PFSK-1 (cell line): ENCODE results near the gene KTN1.

ENCODE experiments used
- FOXP2 ChIP-seq: optimal IDR thresholded peaks from 2 replicates; pipeline ENCODE3; 2011; ENCODE audit warnings: borderline replicate concordance, control low read depth, inconsistent platforms; ENCODE audit not compliant: insufficient read depth; ENCODE audit errors: extremely low read length, extremely low read depth
- POLR2AphosphoS5 ChIP-seq: IDR thresholded peaks from 2 replicates; pipeline ENCODE4 v1.6.1; 2012; ENCODE audit warnings: low read depth, mild to moderate bottlenecking, control low read depth, low read length, moderate library complexity
- REST ChIP-seq, 2 experiments: IDR thresholded peaks; 2 replicates each; pipeline versions ENCODE4 v1.6.1 to v1.8.0; 2011 to 2012; ENCODE audit warnings: low read depth in 2 of 2, low read length in 2 of 2, control low read depth in 1 of 2, inconsistent platforms in 1 of 2, mild to moderate bottlenecking in 1 of 2, moderate library complexity in 1 of 2; ENCODE audit not compliant: insufficient read depth in 1 of 2
- SIN3A ChIP-seq: IDR thresholded peaks from 2 replicates; pipeline ENCODE4 v1.6.1; 2012; ENCODE audit warnings: mild to moderate bottlenecking, low read length, moderate library complexity, borderline replicate concordance; ENCODE audit not compliant: insufficient read depth
- TAF1 ChIP-seq: IDR thresholded peaks from 2 replicates; pipeline ENCODE4 v1.6.1; 2012; ENCODE audit warnings: low read length, control low read depth, borderline replicate concordance; ENCODE audit not compliant: insufficient read depth

DNA sequence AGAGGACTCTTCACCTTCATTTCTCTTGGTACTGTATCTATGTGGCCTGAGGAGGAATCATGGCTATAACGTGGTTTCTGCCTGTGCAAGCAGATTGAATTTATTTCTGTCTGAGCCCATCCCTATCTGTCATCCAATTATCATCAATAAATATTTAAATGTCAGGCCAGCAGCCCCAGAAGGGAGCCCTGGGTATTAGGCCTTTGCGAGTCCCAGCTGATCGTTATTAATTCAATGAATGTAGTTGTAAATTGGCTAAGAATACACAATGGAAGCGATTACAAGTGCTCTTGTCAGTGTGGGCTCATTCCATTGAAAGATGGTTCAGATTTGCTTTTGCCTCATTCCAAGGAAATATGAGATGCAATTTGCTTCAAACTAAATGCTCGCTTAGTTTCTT lies 142.0 kb downstream of the KTN1 start:
- TF ChIP-seq POLR2AphosphoS5 (no peak), REST (IDR thresholded peaks at IDR 0.05; ENCODE audit: insufficient read depth in 1 of 2, low read depth in 2 of 2, low read length in 2 of 2) (no peak), TAF1 (no peak), SIN3A (no peak), FOXP2 (no peak)
